ENCODE measurements around the gene MAP4K1. TPM values are rescaled to one million over a fixed set of nuclear protein-coding genes. Genes with fewer than 3 reads are reported as not detected.
"Not testable (repeated sequence)": the region's sequence is repeated elsewhere in the genome, so short reads cannot be mapped to it uniquely, and the experiment has no call there.

MAP4K1 gene
- total RNA-seq, 4 donors from 2014 or later = 0.31 to 0.97 (median 0.78) TPM; not detected in 1

DNA sequence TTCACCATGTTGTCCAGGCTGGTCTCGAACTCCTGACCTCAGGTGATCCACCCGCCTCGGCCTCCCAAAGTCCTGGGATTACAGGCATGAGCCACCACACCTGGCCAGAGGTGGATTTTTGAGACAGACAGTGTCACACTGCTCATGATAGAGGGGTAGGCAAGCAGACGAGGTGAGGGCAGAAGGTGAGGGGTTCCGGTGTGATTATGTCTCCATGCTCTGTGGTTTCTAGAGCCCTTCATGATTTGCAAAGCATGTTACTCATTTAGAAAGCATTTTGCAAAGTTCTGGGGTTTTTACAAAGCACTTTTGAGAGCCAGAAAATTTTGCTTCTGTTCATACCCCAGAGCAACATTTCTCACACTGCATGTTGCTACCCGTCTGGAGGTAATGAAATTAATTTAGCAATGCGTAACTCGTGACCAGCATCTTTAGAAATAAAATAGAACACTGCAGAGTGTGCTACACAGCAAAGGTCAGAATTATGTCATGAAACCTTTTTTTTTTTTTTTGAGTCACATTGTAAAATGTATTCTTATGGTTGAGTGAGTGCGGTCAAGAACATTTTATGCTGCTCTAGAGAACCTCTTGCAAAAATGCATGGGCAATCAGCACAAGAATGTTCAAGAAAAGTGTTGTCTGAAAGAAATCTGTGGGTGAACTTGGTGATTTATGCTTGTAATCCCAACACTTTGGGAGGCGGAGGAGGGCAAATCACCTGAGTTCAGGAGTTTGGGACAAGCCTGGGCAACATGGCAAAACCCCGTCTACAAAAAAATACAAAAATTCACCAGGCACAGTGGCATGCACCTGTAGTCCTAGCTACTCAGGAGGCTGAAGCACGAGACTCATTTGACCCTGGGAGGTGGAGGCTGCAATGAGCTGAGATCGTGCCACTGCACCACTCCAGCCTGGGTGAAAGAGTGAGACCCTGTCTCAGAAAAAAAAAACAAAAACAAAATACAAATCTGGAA is 58.0 kb downstream of the MAP4K1 start:
- Histone ChIP-seq H3K4me1 (no peaks in the 10 kb centered on the region), H3K4me3 (no peak overlapping the region), H3K27ac (peak overlapping the region in 1 of 4 donors; percentile 28), H3K36me3 (peaks cover 0 to 82% of the 10 kb centered on the region in 2 donors), H3K27me3 (no peaks in the 10 kb centered on the region), H3K9me3 (no peaks in the 10 kb centered on the region)
- no peak for DNase-seq
- TF ChIP-seq, protein P1, sequence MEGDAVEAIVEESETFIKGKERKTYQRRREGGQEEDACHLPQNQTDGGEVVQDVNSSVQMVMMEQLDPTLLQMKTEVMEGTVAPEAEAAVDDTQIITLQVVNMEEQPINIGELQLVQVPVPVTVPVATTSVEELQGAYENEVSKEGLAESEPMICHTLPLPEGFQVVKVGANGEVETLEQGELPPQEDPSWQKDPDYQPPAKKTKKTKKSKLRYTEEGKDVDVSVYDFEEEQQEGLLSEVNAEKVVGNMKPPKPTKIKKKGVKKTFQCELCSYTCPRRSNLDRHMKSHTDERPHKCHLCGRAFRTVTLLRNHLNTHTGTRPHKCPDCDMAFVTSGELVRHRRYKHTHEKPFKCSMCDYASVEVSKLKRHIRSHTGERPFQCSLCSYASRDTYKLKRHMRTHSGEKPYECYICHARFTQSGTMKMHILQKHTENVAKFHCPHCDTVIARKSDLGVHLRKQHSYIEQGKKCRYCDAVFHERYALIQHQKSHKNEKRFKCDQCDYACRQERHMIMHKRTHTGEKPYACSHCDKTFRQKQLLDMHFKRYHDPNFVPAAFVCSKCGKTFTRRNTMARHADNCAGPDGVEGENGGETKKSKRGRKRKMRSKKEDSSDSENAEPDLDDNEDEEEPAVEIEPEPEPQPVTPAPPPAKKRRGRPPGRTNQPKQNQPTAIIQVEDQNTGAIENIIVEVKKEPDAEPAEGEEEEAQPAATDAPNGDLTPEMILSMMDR (IDR thresholded peaks at IDR 0.05 in 4 of 5, conservative IDR thresholded peaks at IDR 0.05 in 1 of 5) = no peak
- no peak for TF ChIP-seq POLR2A (IDR thresholded peaks at IDR 0.05)
- no peak for ATAC-seq
- intact Hi-C loops (cut with DNase I; ENCODE audit: low total_unique reads) (loop anchor here (2.0 kb wide), 1 partner anchor 63 kb away; no protein-coding TSS in a partner anchor), in situ Hi-C loops (cut with MboI; ENCODE audit: low sequenced_read_pairs in 4 of 4) (no loop called here)

DNA sequence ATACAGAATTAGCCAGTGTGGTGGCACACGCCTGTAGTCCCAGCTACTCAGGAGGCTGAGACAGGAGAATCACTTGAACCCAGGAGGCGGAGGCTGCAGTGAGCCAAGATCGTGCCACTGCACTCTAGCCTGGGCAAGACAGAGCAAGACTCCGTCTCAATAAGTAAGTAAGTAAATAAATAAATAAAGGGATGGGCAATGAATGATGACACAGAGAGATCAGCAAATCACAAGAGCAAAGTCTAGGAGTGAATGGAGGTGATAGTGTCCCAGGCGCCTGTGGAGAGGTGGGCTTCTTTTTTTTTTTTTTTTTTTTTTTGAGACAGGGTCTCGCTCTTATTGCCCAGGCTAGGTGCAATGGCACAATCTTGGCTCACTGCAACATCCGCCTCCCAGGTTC is 58.8 kb downstream of the MAP4K1 start:
- intact Hi-C loops (cut with DNase I; ENCODE audit: low total_unique reads) = loop anchor here (2.0 kb wide), 1 partner anchor 62 kb away; no protein-coding TSS in a partner anchor
- H3K27me3 ChIP-seq; H3K4me3 ChIP-seq; H3K27ac ChIP-seq; ATAC-seq; H3K9me3 ChIP-seq; H3K4me1 ChIP-seq; DNase-seq; in situ Hi-C loops (cut with MboI; ENCODE audit: low sequenced_read_pairs in 4 of 4): not testable (repeated sequence)
- peaks cover 0 to 82% of the 10 kb centered on the region in 2 donors for H3K36me3 ChIP-seq

DNA sequence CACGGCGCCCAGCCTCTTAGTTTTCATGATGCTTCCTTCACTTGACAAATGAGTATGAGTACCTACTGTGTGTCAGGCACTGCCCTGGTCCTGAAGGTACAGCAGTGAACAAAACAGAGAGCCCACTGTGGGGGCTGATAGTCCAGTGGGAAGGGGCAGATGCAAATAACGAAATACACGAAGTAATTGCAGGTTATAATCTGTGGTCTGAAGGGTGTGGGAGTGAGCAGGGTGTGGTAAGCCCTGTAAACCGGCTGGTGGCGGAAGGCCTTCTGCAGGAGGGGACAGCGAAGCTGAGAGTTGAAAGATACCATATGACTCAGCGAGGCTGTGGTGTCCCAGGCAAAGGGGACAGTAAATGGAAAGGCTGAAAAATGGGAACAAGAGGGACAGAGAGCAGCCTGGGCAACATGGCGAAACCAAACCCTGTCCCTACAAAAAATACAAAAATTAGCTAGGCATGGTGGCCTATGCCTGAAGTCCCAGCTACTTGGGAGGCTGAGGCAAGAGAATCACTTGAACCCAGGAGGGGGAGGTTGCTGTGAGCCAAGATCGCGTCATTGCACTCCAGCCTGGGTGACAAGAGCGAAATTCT is 60.5 kb downstream of the MAP4K1 start:
- in situ Hi-C loops (cut with MboI; ENCODE audit: low sequenced_read_pairs in 4 of 4) (no loop called here), intact Hi-C loops (cut with DNase I; ENCODE audit: low total_unique reads) (no loop called here)
- Histone ChIP-seq H3K36me3 (peaks cover 0 to 82% of the 10 kb centered on the region in 2 donors), H3K9me3 (no peaks in the 10 kb centered on the region), H3K27me3 (no peaks in the 10 kb centered on the region), H3K4me1 (no peaks in the 10 kb centered on the region), H3K4me3 (no peak overlapping the region), H3K27ac (peak overlapping the region in 2 of 4 donors; percentile 23 to 40)
- TF ChIP-seq POLR2A (IDR thresholded peaks at IDR 0.05) = no peak
- TF ChIP-seq, protein P1 (IDR thresholded peaks at IDR 0.05 in 4 of 5, conservative IDR thresholded peaks at IDR 0.05 in 1 of 5) = no peak
- no peak for DNase-seq
- no peak for ATAC-seq

DNA sequence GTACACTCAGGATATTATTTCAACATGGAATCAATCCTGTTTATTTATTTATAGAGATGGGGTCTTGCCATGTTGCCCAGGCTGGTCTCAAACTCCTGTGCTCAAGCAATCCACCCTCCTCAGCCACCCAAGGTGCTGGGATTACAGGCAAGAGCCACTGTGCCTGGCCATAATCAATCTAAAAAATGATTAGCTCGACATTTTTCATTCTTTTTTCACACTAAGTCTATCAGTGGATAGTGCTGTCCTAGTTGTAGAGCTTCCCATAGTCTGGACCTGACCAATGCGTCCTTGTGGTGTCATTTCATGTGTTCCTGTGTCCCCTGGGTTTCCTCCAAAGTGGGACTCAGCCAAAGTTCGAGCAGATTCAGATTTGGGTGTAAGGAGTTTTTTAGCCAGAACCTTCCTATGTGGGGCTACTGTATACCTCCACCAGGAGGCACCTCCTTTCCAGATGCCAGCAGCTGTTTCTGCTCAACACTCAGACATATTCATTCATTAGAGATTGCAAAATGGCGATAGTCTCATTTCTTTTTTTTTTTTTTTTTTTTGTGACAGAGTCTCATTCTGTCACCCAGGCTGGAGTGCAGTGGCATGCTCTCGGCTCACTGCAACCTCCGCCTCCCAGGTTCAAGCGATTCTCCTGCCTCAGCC is 61.1 kb downstream of the MAP4K1 start:
- Histone ChIP-seq H3K4me1 (no peaks in the 10 kb centered on the region), H3K27ac (peak overlapping the region in 2 of 4 donors; percentile 37 to 40), H3K9me3 (no peaks in the 10 kb centered on the region), H3K4me3 (no peak overlapping the region), H3K36me3 (peaks cover 0 to 82% of the 10 kb centered on the region in 2 donors), H3K27me3 (no peaks in the 10 kb centered on the region)
- no peak for DNase-seq
- TF ChIP-seq, protein P1 (IDR thresholded peaks at IDR 0.05 in 4 of 5, conservative IDR thresholded peaks at IDR 0.05 in 1 of 5) = no peak
- no peak for TF ChIP-seq POLR2A (IDR thresholded peaks at IDR 0.05)
- ATAC-seq = no peak
- intact Hi-C loops (cut with DNase I; ENCODE audit: low total_unique reads) (no loop called here), in situ Hi-C loops (cut with MboI; ENCODE audit: low sequenced_read_pairs in 4 of 4) (no loop called here)

Data from gastrocnemius medialis (tissue), 4 donors.